Ascending aorta (tissue), 2 donors: ENCODE results near the gene IGF2BP1. TPM values are rescaled to one million over a fixed set of nuclear protein-coding genes. Genes with fewer than 3 reads are reported as not detected.
"Not testable (repeated sequence)": the region's sequence is repeated elsewhere in the genome, so short reads cannot be mapped to it uniquely, and the experiment has no call there.

Experiments
- DNase-seq, 2 donors: peaks; one replicate each; pipeline ENCODE4 v3.0.0-alpha.2; 2019; ENCODE audit warnings: low spot score in 2 of 2
- H3K27ac ChIP-seq, 2 donors: fragments of 200-600 bp; sonication (generic); one replicate each; pipeline ENCODE4 v1.5.1; 2016 to 2017; ENCODE audit warnings: mild to moderate bottlenecking in 1 of 2
- H3K27me3 ChIP-seq: fragments of 200-600 bp; sonication (generic); one replicate; pipeline ENCODE4 v1.5.1; 2017
- H3K36me3 ChIP-seq, 2 donors: fragments of 200-600 bp; sonication (generic); one replicate each; pipeline ENCODE4 v1.5.1; 2016
- H3K4me1 ChIP-seq, 2 donors: fragments of 200-600 bp; sonication (generic); one replicate each; pipeline ENCODE4 v1.5.1; 2016 to 2017; ENCODE audit warnings: mild to moderate bottlenecking in 1 of 2
- H3K4me3 ChIP-seq, 2 donors: fragments of 200-600 bp; sonication (generic); one replicate each; pipeline ENCODE4 v1.5.1; 2016 to 2017; ENCODE audit warnings: mild to moderate bottlenecking in 1 of 2
- H3K9me3 ChIP-seq, 2 donors: fragments of 200-600 bp; sonication (generic); one replicate each; pipeline ENCODE4 v1.5.1; 2016
- CTCF ChIP-seq, 3 experiments: fragments of 200-600 bp in 2 of 3; fragments of 450-650 bp in 1 of 3; sonication (generic) in 2 of 3; IDR thresholded peaks; one replicate each; pipeline ENCODE4 v1.5.1; 2016 to 2019; ENCODE audit warnings: antibody characterized with exemption in 3 of 3, mild to moderate bottlenecking in 1 of 3, moderate library complexity in 1 of 3
- intact Hi-C: fragments of 100-400 bp; cut with DNase I; formaldehyde crosslinking; loops from one replicate; pipeline ENCODE4 v1.15.1; 2023
- total RNA-seq: library from RNA; depleted of rRNA; stranded (reverse); fragments of >200 nt; gene quantifications from one replicate; pipeline ENCODE4 v1.1.0, GENCODE V29; 2016

The IGF2BP1 gene
- total RNA-seq, 1 donor from 2014 or later: not detected

GRCh38 chr17:49024523-49024922 lies 27.3 kb downstream of the IGF2BP1 start:
- H3K27me3 ChIP-seq: no peaks in the 10 kb centered on the region
- intact Hi-C loops: no loop called here
- no peaks in the 10 kb centered on the region for H3K4me1 ChIP-seq

GRCh38 chr17:49026447-49026846 lies 29.3 kb downstream of the IGF2BP1 start:
- intact Hi-C loops, H3K4me3 ChIP-seq: not testable (repeated sequence)

More at GRCh38 chr17:49024523-49024922, 27.3 kb downstream of the IGF2BP1 start:
- no peak overlapping the region for H3K27ac ChIP-seq
- no peaks in the 10 kb centered on the region for H3K36me3 ChIP-seq
- no peak overlapping the region for H3K4me3 ChIP-seq
- no peak for TF ChIP-seq CTCF (IDR thresholded peaks at IDR 0.05)
- DNase-seq: no peak
- H3K9me3 ChIP-seq: no peaks in the 10 kb centered on the region

GRCh38 chr17:49028271-49028670 lies 31.1 kb downstream of the IGF2BP1 start:
- H3K27me3 ChIP-seq: no peaks in the 10 kb centered on the region

More at GRCh38 chr17:49026447-49026846, 29.3 kb downstream of the IGF2BP1 start:
- not testable (repeated sequence) for H3K36me3 ChIP-seq, H3K9me3 ChIP-seq, H3K27ac ChIP-seq, DNase-seq, H3K27me3 ChIP-seq, H3K4me1 ChIP-seq

GRCh38 chr17:49029801-49030200 lies 32.6 kb downstream of the IGF2BP1 start:
- no peaks in the 10 kb centered on the region for H3K9me3 ChIP-seq
- no peak for TF ChIP-seq CTCF (IDR thresholded peaks at IDR 0.05)
- no peaks in the 10 kb centered on the region for H3K27me3 ChIP-seq
- H3K36me3 ChIP-seq: no peaks in the 10 kb centered on the region
- H3K4me3 ChIP-seq: no peak overlapping the region
- no peak for DNase-seq
- no peak overlapping the region for H3K27ac ChIP-seq
- intact Hi-C loops: loop anchor here (10.0 kb wide), 2 partner anchors 75 to 225 kb away; no protein-coding TSS in a partner anchor
- H3K4me1 ChIP-seq: no peaks in the 10 kb centered on the region

More at GRCh38 chr17:49028271-49028670, 31.1 kb downstream of the IGF2BP1 start:
- TF ChIP-seq CTCF (IDR thresholded peaks at IDR 0.05): no peak
- intact Hi-C loops: no loop called here
- H3K4me1 ChIP-seq: no peaks in the 10 kb centered on the region
- H3K4me3 ChIP-seq: no peak overlapping the region
- DNase-seq: no peak
- H3K36me3 ChIP-seq: no peaks in the 10 kb centered on the region
- H3K9me3 ChIP-seq: no peaks in the 10 kb centered on the region
- H3K27ac ChIP-seq: no peak overlapping the region

- Histone ChIP-seq H3K36me3 (no peaks in the 10 kb centered on the region), H3K27me3 (no peaks in the 10 kb centered on the region), H3K9me3 (no peaks in the 10 kb centered on the region), H3K4me3 (no peak overlapping the region), H3K27ac (no peak overlapping the region), H3K4me1 (no peaks in the 10 kb centered on the region)
- intact Hi-C loops: loop anchor here (1.0 to 10.0 kb wide), 3 partner anchors 77 to 227 kb away; no protein-coding TSS in a partner anchor
- DNase-seq: no peak
- peak; percentile 55 to 77 (median 72) for TF ChIP-seq CTCF (IDR thresholded peaks at IDR 0.05)
These were observed 35.1 kb downstream of the IGF2BP1 start for GRCh38 chr17:49031965-49032928.
